Measurements from ENCODE around the gene TMEM176A.

TMEM176A gene

DNA sequence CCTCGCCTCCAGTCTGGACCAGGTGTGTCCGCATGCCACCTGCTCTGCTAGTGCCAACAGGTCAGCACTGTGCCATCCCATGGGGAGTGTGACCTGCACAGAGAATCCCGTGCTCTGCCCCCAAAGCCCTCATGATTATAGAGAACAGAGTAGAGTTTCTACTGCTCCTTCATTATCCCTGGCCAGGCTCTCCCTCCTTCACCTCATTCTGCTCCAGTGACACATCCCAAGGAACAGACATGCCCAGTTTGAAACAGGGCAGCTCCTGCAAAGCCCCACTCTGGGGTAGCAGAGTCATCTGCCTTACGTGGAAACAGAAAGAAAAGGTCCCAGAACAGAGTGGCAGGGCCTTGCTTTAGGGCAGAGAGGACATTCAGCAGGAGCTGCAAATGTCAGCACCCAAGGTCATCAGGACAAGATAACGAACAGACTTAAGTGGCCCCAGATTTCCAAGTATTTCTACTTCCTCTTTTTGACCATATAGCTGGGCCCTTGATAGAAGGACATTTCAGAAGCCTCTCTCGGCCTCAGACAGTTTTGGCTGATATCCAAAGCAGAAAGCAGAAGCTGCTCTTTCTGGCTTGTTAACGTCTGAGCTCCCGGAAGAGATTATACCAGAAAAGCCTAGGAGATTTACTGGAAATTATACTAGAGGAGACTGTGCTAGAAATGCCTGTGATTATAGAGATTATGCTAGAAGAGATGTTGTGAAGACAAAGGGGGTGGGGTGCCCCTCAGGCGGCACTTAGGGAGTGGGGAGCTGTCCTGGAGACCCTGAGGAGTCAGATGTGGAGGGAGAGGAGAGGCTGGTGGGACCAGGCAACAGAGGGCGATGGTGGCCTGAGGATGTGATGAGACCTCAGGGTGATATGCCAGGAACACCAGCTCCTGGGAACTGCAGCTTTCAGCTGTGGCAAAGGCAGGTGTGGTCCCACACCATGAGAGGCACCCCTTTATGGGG lies 13.0 kb upstream of the TMEM176A start:
- no peaks in the 10 kb centered on the region for H3K9me3 ChIP-seq (ENCODE audit: control insufficient read depth in 5 of 5, low read length in 5 of 5)
- peaks cover 17 to 53% (median 48%) of the 10 kb centered on the region in 5 donors for H3K4me1 ChIP-seq (ENCODE audit: control insufficient read depth in 5 of 5, insufficient read depth in 5 of 5, low read length in 5 of 5)
- no peaks in the 10 kb centered on the region for H3K27me3 ChIP-seq (ENCODE audit: control insufficient read depth in 5 of 5, insufficient read depth in 4 of 5, low read length in 5 of 5)
- H3K27ac ChIP-seq (ENCODE audit: low read depth, low read length): peak overlapping the region; percentile 82
- peak overlapping the region; percentile 1 to 41 (median 13) for H3K4me3 ChIP-seq (ENCODE audit: low read depth in 1 of 5, low read length in 5 of 5)
- peaks cover 0 to 24% (median 5%) of the 10 kb centered on the region in 5 donors for H3K36me3 ChIP-seq (ENCODE audit: control insufficient read depth in 5 of 5, insufficient read depth in 5 of 5, low read length in 5 of 5)
- peak overlapping the region in 4 of 5 donors; percentile 37 to 76 (median 48) for H3K9ac ChIP-seq (ENCODE audit: low read length in 5 of 5)

DNA sequence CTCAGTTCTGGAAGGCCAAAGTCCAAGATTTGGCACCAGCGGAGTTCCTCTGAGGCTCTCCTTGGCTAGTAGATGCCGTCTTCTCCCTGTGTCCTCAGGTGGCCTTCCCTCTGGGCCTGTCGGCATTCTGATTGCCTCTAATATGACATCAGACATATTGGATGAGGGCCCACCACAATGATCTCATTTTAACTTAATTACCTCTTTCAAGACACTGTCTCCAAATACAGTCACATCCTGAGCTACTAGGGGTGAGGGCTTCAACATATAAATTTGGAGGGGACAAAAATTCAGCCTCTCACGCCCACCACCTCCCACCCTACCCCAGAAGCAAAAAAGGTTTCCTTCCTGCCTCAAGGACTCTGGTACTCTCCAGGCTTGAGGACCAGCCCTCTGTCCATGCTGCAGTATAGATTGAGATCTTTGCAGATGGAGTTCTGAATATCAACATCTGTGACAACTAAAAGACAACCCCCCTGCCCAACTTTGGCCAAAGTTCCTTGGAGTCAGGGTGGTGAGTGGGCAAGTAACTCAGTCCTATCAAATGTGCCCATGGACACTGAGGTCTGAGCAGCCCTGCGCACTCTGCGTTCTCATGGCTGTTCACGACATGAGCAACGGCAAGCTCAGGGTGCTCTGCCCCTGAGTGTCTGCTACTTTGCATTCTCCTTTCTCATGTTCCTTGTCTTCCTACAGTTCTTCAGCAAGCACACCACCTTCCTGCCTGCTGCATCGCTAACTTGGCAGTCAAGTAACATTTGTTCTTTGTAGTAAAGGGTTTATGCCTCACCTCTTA lies 11.9 kb upstream of the TMEM176A start:
- Histone ChIP-seq H3K9me3 (ENCODE audit: control insufficient read depth in 5 of 5, low read length in 5 of 5) (no peaks in the 10 kb centered on the region), H3K4me3 (ENCODE audit: low read depth in 1 of 5, low read length in 5 of 5) (peak overlapping the region in 4 of 5 donors; percentile 1 to 41 (median 22)), H3K9ac (ENCODE audit: low read length in 5 of 5) (peak overlapping the region in 4 of 5 donors; percentile 37 to 76 (median 48)), H3K27ac (ENCODE audit: low read depth, low read length) (peak overlapping the region; percentile 82), H3K27me3 (ENCODE audit: control insufficient read depth in 5 of 5, insufficient read depth in 4 of 5, low read length in 5 of 5) (no peaks in the 10 kb centered on the region), H3K4me1 (ENCODE audit: control insufficient read depth in 5 of 5, insufficient read depth in 5 of 5, low read length in 5 of 5) (peaks cover 17 to 53% (median 48%) of the 10 kb centered on the region in 5 donors), H3K36me3 (ENCODE audit: control insufficient read depth in 5 of 5, insufficient read depth in 5 of 5, low read length in 5 of 5) (peaks cover 0 to 34% (median 6%) of the 10 kb centered on the region in 5 donors)

DNA sequence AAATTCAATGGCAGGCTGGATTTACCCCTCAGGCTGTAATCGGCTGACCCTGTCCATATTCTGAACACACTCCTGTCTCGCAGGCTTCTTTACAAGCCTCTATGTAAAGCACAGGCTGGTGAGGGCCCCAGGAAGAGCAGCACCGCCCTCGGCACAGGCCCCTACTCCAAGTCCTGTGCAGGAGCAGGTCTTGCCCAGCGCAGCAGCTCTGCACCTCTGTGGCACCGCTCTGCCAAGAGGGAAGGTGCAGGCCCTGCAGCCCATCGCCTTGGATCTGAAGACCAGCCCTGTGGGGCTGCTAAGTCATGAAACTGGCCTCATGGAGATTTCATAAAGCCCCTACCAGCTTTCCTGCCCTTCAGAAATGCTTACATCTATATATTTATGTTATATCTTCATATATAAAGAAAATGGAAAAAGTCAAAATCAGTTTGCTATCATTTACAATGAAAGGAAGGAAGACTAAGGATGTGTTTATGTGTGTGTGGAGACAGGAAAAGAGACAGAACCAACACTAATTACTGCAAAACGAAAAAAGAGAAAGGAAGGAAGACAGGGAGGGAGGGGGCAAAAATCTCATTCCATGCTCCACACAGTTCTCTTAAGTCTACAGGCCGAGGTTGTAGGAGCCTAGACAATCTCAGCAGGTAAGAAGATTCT lies 10.0 kb upstream of the TMEM176A start:
- Histone ChIP-seq H3K9me3 (ENCODE audit: control insufficient read depth in 5 of 5, low read length in 5 of 5) (no peaks in the 10 kb centered on the region), H3K4me3 (ENCODE audit: low read depth in 1 of 5, low read length in 5 of 5) (no peak overlapping the region), H3K27me3 (ENCODE audit: control insufficient read depth in 5 of 5, insufficient read depth in 4 of 5, low read length in 5 of 5) (peaks cover 0 to 3% (median 0%) of the 10 kb centered on the region in 5 donors), H3K4me1 (ENCODE audit: control insufficient read depth in 5 of 5, insufficient read depth in 5 of 5, low read length in 5 of 5) (peaks cover 13 to 37% (median 31%) of the 10 kb centered on the region in 5 donors), H3K27ac (ENCODE audit: low read depth, low read length) (no peak overlapping the region), H3K9ac (ENCODE audit: low read length in 5 of 5) (no peak overlapping the region), H3K36me3 (ENCODE audit: control insufficient read depth in 5 of 5, insufficient read depth in 5 of 5, low read length in 5 of 5) (peaks cover 0 to 51% (median 7%) of the 10 kb centered on the region in 5 donors)

DNA sequence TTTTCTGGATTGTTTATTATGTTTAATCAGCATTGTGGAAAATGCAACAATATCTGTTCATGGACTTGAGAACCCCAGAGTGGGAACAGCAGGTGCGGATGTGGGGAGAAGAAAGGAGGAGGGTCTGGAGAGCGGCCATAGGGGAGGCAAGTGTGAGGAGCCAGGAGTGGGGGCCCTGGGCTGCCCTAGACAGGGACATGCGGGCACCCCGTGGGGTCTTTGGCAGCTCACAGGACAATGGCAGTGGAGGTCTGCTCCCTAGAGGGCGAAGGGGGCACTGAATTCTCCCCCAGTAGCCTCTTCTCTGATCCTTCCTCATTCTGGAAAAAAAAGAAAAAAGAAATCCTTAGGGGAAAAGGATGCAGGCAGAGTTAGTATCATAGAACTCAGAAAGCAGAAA lies 9.3 kb upstream of the TMEM176A start:
- Histone ChIP-seq H3K36me3 (ENCODE audit: control insufficient read depth in 5 of 5, insufficient read depth in 5 of 5, low read length in 5 of 5) (peaks cover 0 to 57% (median 7%) of the 10 kb centered on the region in 5 donors), H3K9me3 (ENCODE audit: control insufficient read depth in 5 of 5, low read length in 5 of 5) (no peaks in the 10 kb centered on the region), H3K4me3 (ENCODE audit: low read depth in 1 of 5, low read length in 5 of 5) (no peak overlapping the region), H3K9ac (ENCODE audit: low read length in 5 of 5) (no peak overlapping the region), H3K27me3 (ENCODE audit: control insufficient read depth in 5 of 5, insufficient read depth in 4 of 5, low read length in 5 of 5) (peaks cover 0 to 3% (median 0%) of the 10 kb centered on the region in 5 donors), H3K27ac (ENCODE audit: low read depth, low read length) (no peak overlapping the region), H3K4me1 (ENCODE audit: control insufficient read depth in 5 of 5, insufficient read depth in 5 of 5, low read length in 5 of 5) (peaks cover 11 to 33% (median 28%) of the 10 kb centered on the region in 5 donors)

DNA sequence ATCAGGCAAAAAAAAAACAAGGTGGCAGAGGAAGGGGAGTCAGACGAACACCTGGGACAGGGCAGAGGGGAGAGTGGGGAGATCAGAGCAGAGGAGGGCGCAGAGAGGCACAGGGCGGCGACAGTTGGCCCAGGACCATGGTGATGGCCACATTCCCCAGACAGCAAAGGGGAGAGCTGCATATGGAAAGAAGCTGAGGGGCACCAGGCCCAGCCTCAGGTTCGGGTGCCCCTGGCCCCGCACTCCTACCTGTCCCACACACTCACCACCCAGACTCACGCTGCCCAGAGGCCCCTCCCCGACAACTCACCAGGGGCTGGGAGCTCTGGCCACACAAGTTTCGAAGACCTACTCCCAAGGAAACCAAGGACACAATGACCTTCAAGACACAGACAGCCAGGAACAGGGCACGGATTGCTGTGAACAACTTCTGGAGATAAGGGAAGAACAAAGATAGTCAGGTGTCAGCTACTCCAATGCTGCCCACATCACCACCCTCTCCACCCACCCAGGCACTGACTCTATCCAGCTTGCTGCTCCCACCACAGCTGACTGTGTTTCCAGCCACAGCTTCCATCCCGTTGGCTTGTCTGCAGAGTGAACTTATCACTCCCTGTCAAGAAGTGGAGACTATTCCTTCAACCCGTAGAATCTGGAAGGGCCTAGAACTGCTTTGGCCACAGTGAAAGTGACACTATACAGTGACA lies 8.7 kb upstream of the TMEM176A start:
- Histone ChIP-seq H3K9ac (ENCODE audit: low read length in 5 of 5) (no peak overlapping the region), H3K36me3 (ENCODE audit: control insufficient read depth in 5 of 5, insufficient read depth in 5 of 5, low read length in 5 of 5) (peaks cover 0 to 59% (median 7%) of the 10 kb centered on the region in 5 donors), H3K4me1 (ENCODE audit: control insufficient read depth in 5 of 5, insufficient read depth in 5 of 5, low read length in 5 of 5) (peaks cover 11 to 31% (median 26%) of the 10 kb centered on the region in 5 donors), H3K27me3 (ENCODE audit: control insufficient read depth in 5 of 5, insufficient read depth in 4 of 5, low read length in 5 of 5) (peaks cover 0 to 3% (median 0%) of the 10 kb centered on the region in 5 donors), H3K27ac (ENCODE audit: low read depth, low read length) (no peak overlapping the region), H3K4me3 (ENCODE audit: low read depth in 1 of 5, low read length in 5 of 5) (no peak overlapping the region), H3K9me3 (ENCODE audit: control insufficient read depth in 5 of 5, low read length in 5 of 5) (no peaks in the 10 kb centered on the region)

DNA sequence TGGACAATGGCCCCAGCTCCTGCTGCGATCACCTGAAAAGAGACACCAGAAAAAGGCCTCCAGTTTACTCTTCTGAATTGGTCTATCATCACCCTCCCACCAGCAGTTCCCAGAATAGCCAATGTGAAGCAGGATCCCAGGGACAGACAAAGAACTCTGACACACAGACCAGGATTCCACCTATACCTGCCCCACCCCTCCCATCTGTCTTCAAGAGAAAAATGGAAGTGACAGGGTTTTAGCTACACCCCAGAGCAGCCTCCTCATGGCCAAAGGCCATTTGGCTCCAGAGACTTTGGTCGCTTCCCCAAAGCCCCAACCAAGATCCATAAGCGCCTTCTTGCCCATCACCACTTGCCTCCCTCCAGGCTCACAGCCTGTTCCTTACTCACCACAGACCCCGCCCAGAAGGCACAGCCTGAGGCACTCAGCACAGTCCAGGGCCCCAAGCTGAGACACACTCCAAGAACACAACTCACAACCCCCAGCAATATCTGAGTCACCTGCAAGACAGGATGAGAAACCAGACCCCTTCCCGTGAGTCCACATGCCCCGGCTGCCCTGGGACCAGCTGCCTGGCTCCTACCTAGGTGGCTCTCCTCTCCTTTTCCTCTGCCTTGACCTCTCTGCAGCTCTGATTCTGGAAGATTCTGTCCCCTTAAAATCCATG lies 6.9 kb upstream of the TMEM176A start:
- Histone ChIP-seq H3K9me3 (ENCODE audit: control insufficient read depth in 5 of 5, low read length in 5 of 5) (no peaks in the 10 kb centered on the region), H3K4me3 (ENCODE audit: low read depth in 1 of 5, low read length in 5 of 5) (no peak overlapping the region), H3K36me3 (ENCODE audit: control insufficient read depth in 5 of 5, insufficient read depth in 5 of 5, low read length in 5 of 5) (peaks cover 0 to 59% (median 7%) of the 10 kb centered on the region in 5 donors), H3K27ac (ENCODE audit: low read depth, low read length) (no peak overlapping the region), H3K4me1 (ENCODE audit: control insufficient read depth in 5 of 5, insufficient read depth in 5 of 5, low read length in 5 of 5) (peaks cover 5 to 14% (median 7%) of the 10 kb centered on the region in 5 donors), H3K9ac (ENCODE audit: low read length in 5 of 5) (no peak overlapping the region), H3K27me3 (ENCODE audit: control insufficient read depth in 5 of 5, insufficient read depth in 4 of 5, low read length in 5 of 5) (peaks cover 0 to 3% (median 0%) of the 10 kb centered on the region in 5 donors)

DNA sequence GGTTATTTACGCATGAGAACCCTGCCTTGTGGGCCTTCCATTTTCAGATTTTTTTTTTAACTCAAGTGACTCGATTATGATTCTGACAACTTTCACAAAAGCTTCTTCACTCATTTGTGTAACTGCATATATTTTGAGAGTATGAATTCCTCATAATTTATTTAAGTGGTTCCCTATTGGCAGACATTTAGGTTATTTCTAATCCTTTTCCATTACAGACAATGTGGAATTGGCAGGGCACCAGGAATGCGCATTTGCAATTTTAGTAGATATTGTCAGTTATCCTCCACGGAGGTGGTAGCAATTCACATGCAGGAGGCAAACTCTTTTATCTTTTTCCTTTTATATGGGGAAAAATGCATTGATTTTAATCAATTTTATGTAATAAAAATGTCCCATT lies 2.9 kb upstream of the TMEM176A start:
- Histone ChIP-seq H3K4me1 (ENCODE audit: control insufficient read depth in 5 of 5, insufficient read depth in 5 of 5, low read length in 5 of 5) (peaks cover 0 to 39% (median 19%) of the 10 kb centered on the region in 5 donors), H3K27me3 (ENCODE audit: control insufficient read depth in 5 of 5, insufficient read depth in 4 of 5, low read length in 5 of 5) (peaks cover 10 to 31% (median 22%) of the 10 kb centered on the region in 5 donors), H3K4me3 (ENCODE audit: low read depth in 1 of 5, low read length in 5 of 5) (no peak overlapping the region), H3K36me3 (ENCODE audit: control insufficient read depth in 5 of 5, insufficient read depth in 5 of 5, low read length in 5 of 5) (peaks cover 0 to 41% (median 6%) of the 10 kb centered on the region in 5 donors), H3K9me3 (ENCODE audit: control insufficient read depth in 5 of 5, low read length in 5 of 5) (no peaks in the 10 kb centered on the region), H3K27ac (ENCODE audit: low read depth, low read length) (no peak overlapping the region), H3K9ac (ENCODE audit: low read length in 5 of 5) (no peak overlapping the region)

DNA sequence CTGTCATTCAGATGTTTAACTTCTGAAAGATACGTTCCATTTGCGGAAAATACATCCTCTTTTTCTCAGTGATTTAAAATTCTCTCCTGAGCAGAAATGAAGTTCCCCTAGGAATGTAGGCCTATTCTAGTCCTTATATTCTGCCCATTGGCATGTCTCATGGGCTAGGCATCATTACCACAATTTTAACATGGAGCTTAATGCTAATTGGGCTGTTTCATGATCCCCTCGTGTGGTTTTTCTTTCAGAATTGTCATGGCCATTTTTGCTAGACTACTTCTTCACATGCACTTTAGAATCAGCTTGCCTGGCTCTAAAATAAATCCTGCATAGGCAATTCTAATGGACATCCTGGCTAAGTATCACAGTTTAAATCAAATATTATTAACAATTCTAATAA lies 1.4 kb upstream of the TMEM176A start:
- H3K9ac ChIP-seq (ENCODE audit: low read length in 5 of 5): peak overlapping the region in 1 of 5 donors; percentile 66
- H3K9me3 ChIP-seq (ENCODE audit: control insufficient read depth in 5 of 5, low read length in 5 of 5): no peaks in the 10 kb centered on the region
- peaks cover 7 to 34% (median 22%) of the 10 kb centered on the region in 5 donors for H3K27me3 ChIP-seq (ENCODE audit: control insufficient read depth in 5 of 5, insufficient read depth in 4 of 5, low read length in 5 of 5)
- H3K36me3 ChIP-seq (ENCODE audit: control insufficient read depth in 5 of 5, insufficient read depth in 5 of 5, low read length in 5 of 5): peaks cover 0 to 42% (median 8%) of the 10 kb centered on the region in 5 donors
- H3K4me3 ChIP-seq (ENCODE audit: low read depth in 1 of 5, low read length in 5 of 5): peak overlapping the region; percentile 19 to 76 (median 62)
- H3K27ac ChIP-seq (ENCODE audit: low read depth, low read length): no peak overlapping the region
- H3K4me1 ChIP-seq (ENCODE audit: control insufficient read depth in 5 of 5, insufficient read depth in 5 of 5, low read length in 5 of 5): peaks cover 0 to 40% (median 20%) of the 10 kb centered on the region in 5 donors

Measured in subcutaneous abdominal adipose tissue (tissue), 5 donors.